Fibroblast of lung (primary cell): Measurements from ENCODE around the gene GNGT2.

ENCODE experiments used
- CTCF ChIP-seq, 2 donors: IDR thresholded peaks in 1 of 2; conservative IDR thresholded peaks in 1 of 2; 1 replicate in 1 of 2; 2 replicates in 1 of 2; pipeline ENCODE4 v1.5.1; 2011 to 2012; ENCODE audit warnings: low read length in 2 of 2, control low read depth in 1 of 2, inconsistent platforms in 1 of 2, low read depth in 1 of 2, mild to moderate bottlenecking in 1 of 2
- EZH2 ChIP-seq: IDR thresholded peaks from 2 replicates; pipeline ENCODE4 v1.5.1; 2012; ENCODE audit warnings: low read length, control low read depth, mild to moderate bottlenecking; ENCODE audit errors: missing control alignments

GRCh38 chr17:49196520-49196919, 13.9 kb downstream of the GNGT2 start:
- TF ChIP-seq EZH2 = no peak
- TF ChIP-seq CTCF (conservative IDR thresholded peaks at IDR 0.05 in 1 of 2, IDR thresholded peaks at IDR 0.05 in 1 of 2; ENCODE audit: low read depth in 1 of 2, low read length in 2 of 2) = no peak
